Spleen (tissue), 11 donors: Measurements from ENCODE around the gene LEP. TPM values are rescaled to one million over a fixed set of nuclear protein-coding genes. Genes with fewer than 3 reads are reported as not detected.
A peak's percentile ranks its signal among the peaks of the same experiment; 100 is the strongest.
"Not testable (repeated sequence)": the region's sequence is repeated elsewhere in the genome, so short reads cannot be mapped to it uniquely, and the experiment has no call there.

Experiments used
- DNase-seq: peaks from one replicate; pipeline ENCODE4 v3.0.0-alpha.2; 2020
- H3K27ac ChIP-seq, 8 donors: fragments of 200-600 bp; sonication (generic) in 7 of 8; 1 replicate in 4 of 8; 2 replicates in 4 of 8; pipeline versions ENCODE4 v1.5.0 to v1.8.0; 2016 to 2021; ENCODE audit warnings: inconsistent platforms in 4 of 8, mild to moderate bottlenecking in 4 of 8, moderate library complexity in 1 of 8
- H3K27me3 ChIP-seq, 7 donors: fragments of 200-600 bp; sonication (generic) in 6 of 7; replicated peaks in 1 of 7; 1 replicate in 4 of 7; 2 replicates in 3 of 7; pipeline versions ENCODE4 v1.5.0 to v1.8.0; 2016 to 2021; ENCODE audit warnings: inconsistent platforms in 3 of 7, mild to moderate bottlenecking in 1 of 7
- H3K36me3 ChIP-seq, 6 donors: fragments of 200-600 bp; sonication (generic) in 5 of 6; 1 replicate in 4 of 6; 2 replicates in 2 of 6; pipeline versions ENCODE4 v1.5.0 to v1.8.0; 2016 to 2021; ENCODE audit warnings: inconsistent platforms in 2 of 6
- H3K4me1 ChIP-seq, 6 donors: fragments of 200-600 bp; sonication (generic) in 5 of 6; 1 replicate in 3 of 6; 2 replicates in 3 of 6; pipeline versions ENCODE4 v1.5.0 to v1.8.0; 2016 to 2021; ENCODE audit warnings: inconsistent platforms in 3 of 6
- H3K4me3 ChIP-seq, 8 donors: fragments of 200-600 bp; sonication (generic) in 7 of 8; 1 replicate in 4 of 8; 2 replicates in 4 of 8; pipeline versions ENCODE4 v1.5.0 to v1.8.0; 2016 to 2021; ENCODE audit warnings: inconsistent platforms in 4 of 8, mild to moderate bottlenecking in 4 of 8, moderate library complexity in 2 of 8
- H3K9me3 ChIP-seq, 8 donors: fragments of 200-600 bp; sonication (generic) in 7 of 8; 1 replicate in 4 of 8; 2 replicates in 4 of 8; pipeline versions ENCODE4 v1.5.0 to v1.8.0; 2016 to 2021; ENCODE audit warnings: inconsistent platforms in 4 of 8
- POLR2A ChIP-seq, 3 donors: fragments of 450-650 bp; IDR thresholded peaks; one replicate each; pipeline ENCODE4 v1.5.1; 2017; ENCODE audit warnings: antibody characterized with exemption in 3 of 3, mild to moderate bottlenecking in 1 of 3
- POLR2AphosphoS5 ChIP-seq, 3 donors: sonication (generic); formaldehyde crosslinking; IDR thresholded peaks; one replicate each; pipeline ENCODE4 v1.5.1; 2017; ENCODE audit warnings: antibody characterized with exemption in 3 of 3
- WGBS, 5 donors: extraction: QIAGEN DNeasy Blood & Tissue Kit in 3 of 5; methylation state at CpG; one replicate each; pipeline versions ENCODE4 v1.1.5 to v1.1.7; 2013 to 2018; 5-methylcytosine and 5-hydroxymethylcytosine counted together
- intact Hi-C: fragments of 100-400 bp; cut with DNase I; formaldehyde crosslinking; loops from one replicate; pipeline ENCODE4 v1.15.0; 2023; ENCODE audit warnings: low total_unique reads
- polyA plus RNA-seq, 3 donors: library from polyadenylated mRNA; stranded (reverse); fragments of 200-250 nt; gene quantifications; one replicate each; pipeline ENCODE4 v1.2.1, GENCODE V29; 2013
- total RNA-seq, 7 donors: library from RNA; depleted of rRNA in 3 of 7; stranded (reverse); fragments of >200 nt in 3 of 7; fragmentation: NEBNext Ultra II Directional in 4 of 7; extraction: Animal tissue kit (Norgen Biotek cat#: 25700) in 4 of 7; gene quantifications; one replicate each; pipeline versions ENCODE4 v1.1.0 to v1.2.1, GENCODE V29; 2016 to 2021
- TF ChIP-seq, protein P1 (sequence below), 11 experiments: fragments of 200-600 bp in 7 of 11; fragments of 450-650 bp in 4 of 11; sonication (generic) in 4 of 11; IDR thresholded peaks in 8 of 11; conservative IDR thresholded peaks in 3 of 11; 1 replicate in 7 of 11; 2 replicates in 4 of 11; pipeline versions ENCODE4 v1.4.0 to v1.8.0; 2016 to 2021; ENCODE audit warnings: antibody characterized with exemption in 11 of 11, inconsistent platforms in 4 of 11, mild to moderate bottlenecking in 1 of 11
- donor health status: healthy with polysubstance abuse.
- donor health status: DM: no; HTN: no; CAD: no; lungs with moderate emphysema.
- donor health status: DM: no; HTN: no; CAD: no.
- donor health status: Bipolar disorder and iron deficiency.
- donor health status: healthy.
- donor health status: DM: no; HTN: no; CAD: no.
- donor health status: DM: yes; HTN: yes; CAD: no.

LEP gene
- total and polyA plus RNA-seq, 10 donors, result 0.06 to 0.44 (median 0.13) TPM; not detected in 5

DNA sequence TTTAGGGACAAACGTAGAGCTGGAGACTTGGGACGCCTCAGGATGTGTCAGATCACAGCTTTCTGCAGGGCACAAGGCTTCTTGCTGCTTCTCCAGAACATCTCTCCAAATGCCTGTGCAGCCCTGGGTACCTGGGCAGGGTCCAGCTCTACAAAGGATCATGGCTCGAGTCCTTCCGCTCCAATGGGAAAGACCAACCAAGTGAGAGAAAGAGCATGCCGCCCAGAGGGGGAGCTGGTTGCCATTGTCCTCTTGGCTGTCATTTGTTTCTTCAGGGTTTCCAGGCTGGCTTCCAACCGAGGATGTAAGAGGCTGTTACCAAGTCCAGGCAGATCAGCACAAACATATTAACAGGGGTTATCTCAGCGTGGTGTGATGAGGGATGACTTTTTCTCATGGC is 5.6 kb upstream of the LEP start:
- Histone ChIP-seq H3K27me3 (peaks cover 0 to 11% (median 2%) of the 10 kb centered on the region in 7 donors), H3K9me3 (peaks cover 0 to 27% (median 24%) of the 10 kb centered on the region in 8 donors), H3K36me3 (no peaks in the 10 kb centered on the region), H3K4me3 (peak overlapping the region in 1 of 8 donors; percentile 56), H3K27ac (peak overlapping the region in 1 of 8 donors; percentile 91), H3K4me1 (peaks cover 0 to 21% (median 0%) of the 10 kb centered on the region in 6 donors)
- WGBS, 5 donors, result 58 to 86% (median 78%) methylated on average over 5 to 7 of the region's 7 CpGs
- DNase-seq, result no peak
- TF ChIP-seq POLR2AphosphoS5 (IDR thresholded peaks at IDR 0.05), result no peak
- TF ChIP-seq, protein P1, sequence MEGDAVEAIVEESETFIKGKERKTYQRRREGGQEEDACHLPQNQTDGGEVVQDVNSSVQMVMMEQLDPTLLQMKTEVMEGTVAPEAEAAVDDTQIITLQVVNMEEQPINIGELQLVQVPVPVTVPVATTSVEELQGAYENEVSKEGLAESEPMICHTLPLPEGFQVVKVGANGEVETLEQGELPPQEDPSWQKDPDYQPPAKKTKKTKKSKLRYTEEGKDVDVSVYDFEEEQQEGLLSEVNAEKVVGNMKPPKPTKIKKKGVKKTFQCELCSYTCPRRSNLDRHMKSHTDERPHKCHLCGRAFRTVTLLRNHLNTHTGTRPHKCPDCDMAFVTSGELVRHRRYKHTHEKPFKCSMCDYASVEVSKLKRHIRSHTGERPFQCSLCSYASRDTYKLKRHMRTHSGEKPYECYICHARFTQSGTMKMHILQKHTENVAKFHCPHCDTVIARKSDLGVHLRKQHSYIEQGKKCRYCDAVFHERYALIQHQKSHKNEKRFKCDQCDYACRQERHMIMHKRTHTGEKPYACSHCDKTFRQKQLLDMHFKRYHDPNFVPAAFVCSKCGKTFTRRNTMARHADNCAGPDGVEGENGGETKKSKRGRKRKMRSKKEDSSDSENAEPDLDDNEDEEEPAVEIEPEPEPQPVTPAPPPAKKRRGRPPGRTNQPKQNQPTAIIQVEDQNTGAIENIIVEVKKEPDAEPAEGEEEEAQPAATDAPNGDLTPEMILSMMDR (IDR thresholded peaks at IDR 0.05 in 8 of 11, conservative IDR thresholded peaks at IDR 0.05 in 3 of 11), result no peak
- TF ChIP-seq POLR2A (IDR thresholded peaks at IDR 0.05), result no peak
- intact Hi-C loops, result no loop called here

DNA sequence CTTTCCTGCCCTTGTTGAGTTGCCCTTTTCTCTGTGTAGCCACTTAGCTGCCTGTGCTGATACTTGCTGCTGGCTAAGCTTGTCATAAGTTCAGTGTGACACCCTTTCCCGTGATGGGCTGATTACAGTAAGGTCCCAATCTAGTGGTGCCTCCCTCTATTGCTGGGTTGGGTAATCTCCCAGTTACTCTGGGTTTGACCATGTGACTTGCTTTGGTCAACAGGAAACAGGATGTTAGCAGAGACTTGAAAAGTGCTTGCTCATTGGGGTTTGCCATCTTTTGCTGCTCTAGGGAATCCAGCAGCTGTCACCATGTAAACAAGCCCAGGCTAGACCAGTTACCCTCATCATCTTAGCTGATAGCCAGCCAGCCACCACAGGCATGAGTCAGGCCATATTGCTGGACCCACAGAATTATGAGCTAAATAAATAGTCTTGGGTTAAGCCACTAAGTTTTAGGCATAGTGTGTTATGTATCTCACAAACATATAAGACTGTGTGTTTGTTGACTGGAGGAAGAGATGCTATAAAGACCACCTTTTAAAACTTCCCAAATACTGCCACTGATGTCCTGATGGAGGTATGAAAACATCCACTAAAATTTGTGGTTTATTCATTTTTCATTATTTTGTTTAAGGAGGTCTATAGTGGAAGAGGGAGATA is 4.0 kb upstream of the LEP start:
- no peak for DNase-seq
- WGBS, 5 donors, result 14 to 39% (median 25%) methylated on average over 1 of the region's 1 CpG
- peak in 1 of 3 donors; percentile 75 for TF ChIP-seq POLR2AphosphoS5 (IDR thresholded peaks at IDR 0.05)
- TF ChIP-seq, protein P1 (IDR thresholded peaks at IDR 0.05 in 8 of 11, conservative IDR thresholded peaks at IDR 0.05 in 3 of 11), result peak in 1 of 11 experiments; percentile 15
- TF ChIP-seq POLR2A (IDR thresholded peaks at IDR 0.05), result no peak
- H3K36me3 ChIP-seq, result no peaks in the 10 kb centered on the region
- H3K27ac ChIP-seq, result peak overlapping the region in 7 of 8 donors; percentile 66 to 91 (median 82)
- peaks cover 0 to 34% (median 26%) of the 10 kb centered on the region in 8 donors for H3K9me3 ChIP-seq
- peaks cover 0 to 21% (median 2%) of the 10 kb centered on the region in 6 donors for H3K4me1 ChIP-seq
- intact Hi-C loops, result no loop called here
- peaks cover 0 to 25% (median 16%) of the 10 kb centered on the region in 7 donors for H3K27me3 ChIP-seq
- H3K4me3 ChIP-seq, result peak overlapping the region in 1 of 8 donors; percentile 56

DNA sequence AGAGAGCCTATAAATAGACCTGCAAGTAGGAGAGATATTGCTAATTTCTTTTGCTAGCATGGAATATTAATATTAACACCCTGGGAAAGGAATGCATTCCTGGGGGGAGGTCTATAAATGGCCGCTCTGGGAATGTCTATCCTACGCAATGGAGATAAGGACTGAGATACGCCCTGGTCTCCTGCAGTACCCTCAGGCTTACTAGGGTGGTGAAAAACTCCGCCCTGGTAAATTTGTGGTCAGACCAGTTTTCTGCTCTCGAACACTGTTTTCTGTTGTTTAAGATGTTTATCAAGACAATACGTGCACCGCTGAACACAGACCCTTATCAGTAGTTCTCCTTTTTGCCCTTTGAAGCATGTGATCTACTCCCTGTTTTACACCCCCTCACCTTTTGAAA is 1.9 kb upstream of the LEP start:
- H3K4me3 ChIP-seq, H3K36me3 ChIP-seq, H3K27ac ChIP-seq, intact Hi-C loops, DNase-seq: not testable (repeated sequence)
- Histone ChIP-seq H3K9me3 (peaks cover 0 to 34% (median 26%) of the 10 kb centered on the region in 8 donors), H3K27me3 (peaks cover 0 to 40% (median 16%) of the 10 kb centered on the region in 7 donors), H3K4me1 (peaks cover 0 to 21% (median 2%) of the 10 kb centered on the region in 6 donors)
- WGBS, 5 donors, result 75 to 94% (median 85%) methylated on average over 7 of the region's 7 CpGs

DNA sequence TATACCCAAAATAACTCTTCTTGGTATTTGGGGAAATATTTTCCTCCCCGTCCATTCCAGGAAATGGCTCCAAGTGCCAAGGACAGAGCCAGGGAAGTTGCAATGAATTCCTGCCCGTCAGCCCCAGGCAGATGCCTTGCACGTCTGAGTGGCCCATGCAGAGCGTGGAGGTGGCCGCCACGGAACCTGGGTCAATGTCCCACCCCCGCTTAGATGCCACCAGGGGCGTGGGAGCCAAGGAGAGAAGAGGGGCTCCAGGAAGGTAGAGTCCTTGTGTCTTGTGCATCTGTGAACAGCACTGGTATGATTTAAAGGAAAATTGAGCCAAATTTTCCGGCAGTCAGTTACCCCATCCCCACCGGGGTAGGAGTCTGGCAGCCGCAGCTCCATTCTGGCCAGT is 1.6 kb downstream of the LEP start:
- intact Hi-C loops, result no loop called here

More for the DNA sequence above, 1.6 kb downstream of the LEP start:
- H3K36me3 ChIP-seq, result no peaks in the 10 kb centered on the region
- no peak for DNase-seq
- TF ChIP-seq, protein P1 (IDR thresholded peaks at IDR 0.05 in 8 of 11, conservative IDR thresholded peaks at IDR 0.05 in 3 of 11), result no peak
- TF ChIP-seq POLR2AphosphoS5 (IDR thresholded peaks at IDR 0.05), result no peak
- TF ChIP-seq POLR2A (IDR thresholded peaks at IDR 0.05), result no peak
- no peak overlapping the region for H3K4me3 ChIP-seq
- peaks cover 0 to 7% (median 0%) of the 10 kb centered on the region in 6 donors for H3K4me1 ChIP-seq
- no peak overlapping the region for H3K27ac ChIP-seq
- WGBS, 5 donors, result 72 to 80% (median 77%) methylated on average over 11 of the region's 11 CpGs
- peaks cover 0 to 49% (median 16%) of the 10 kb centered on the region in 7 donors for H3K27me3 ChIP-seq
- H3K9me3 ChIP-seq, result peaks cover 0 to 34% (median 26%) of the 10 kb centered on the region in 8 donors
